H1 (cell line): Measurements from ENCODE around the gene SMAP1. TPM values are rescaled to one million over a fixed set of nuclear protein-coding genes. Genes with fewer than 3 reads are reported as not detected.

Experiments
- CTCF ChIA-PET: fragments of 300-600 bp; sonication (Branson Sonifier 250); formaldehyde crosslinking; loops from one replicate; lab custom pipeline; 2021; ENCODE audit not compliant: partially characterized antibody; lab: Charles Lee
- POLR2A ChIA-PET: fragments of 300-600 bp; sonication (Branson Sonifier 250); formaldehyde crosslinking; loops from one replicate; lab custom pipeline; 2021; ENCODE audit warnings: inconsistent platforms; ENCODE audit not compliant: partially characterized antibody; lab: Charles Lee
- DNase-seq, 2 experiments: peaks; one replicate each; pipeline versions ENCODE4 v3.0.0 to v3.0.0-alpha.2; 2010 to 2022; ENCODE audit warnings: low spot score in 2 of 2, low read depth in 1 of 2, mixed read lengths in 1 of 2
- FAIRE-seq: peaks from 2 replicates; lab custom pipeline; 2011; peaks lifted over from hg19 to GRCh38; lab: Jason Lieb, UNC
- H2AFZ ChIP-seq: 2 replicates; pipeline ENCODE4 v1.8.1; 2012; ENCODE audit warnings: low read length, inconsistent platforms
- H2AK5ac ChIP-seq: 2 replicates; pipeline ENCODE4 v1.6.1; 2013; ENCODE audit warnings: low read depth, low read length
- H2BK120ac ChIP-seq: replicated peaks from 2 replicates; pipeline ENCODE3; 2013; ENCODE audit warnings: low read depth, low read length, inconsistent platforms
- H2BK12ac ChIP-seq: 2 replicates; pipeline ENCODE4 v1.6.1; 2013; ENCODE audit warnings: low read depth, low read length
- H2BK15ac ChIP-seq: 2 replicates; pipeline ENCODE4 v1.6.1; 2013; ENCODE audit warnings: low read length
- H2BK20ac ChIP-seq: 2 replicates; pipeline ENCODE4 v1.6.1; 2013; ENCODE audit warnings: low read length
- H2BK5ac ChIP-seq: 2 replicates; pipeline ENCODE4 v1.6.1; 2013; ENCODE audit warnings: low read depth, low read length
- H3K14ac ChIP-seq: 2 replicates; pipeline ENCODE4 v1.6.1; 2013; ENCODE audit warnings: inconsistent platforms; ENCODE audit not compliant: insufficient read length
- H3K18ac ChIP-seq: 2 replicates; pipeline ENCODE4 v1.6.1; 2013; ENCODE audit warnings: low read length; ENCODE audit errors: extremely low read depth
- H3K23ac ChIP-seq: 2 replicates; pipeline ENCODE4 v1.6.1; 2013; ENCODE audit warnings: inconsistent platforms; ENCODE audit not compliant: insufficient read length
- H3K23me2 ChIP-seq: 2 replicates; pipeline ENCODE4 v1.6.1; 2013; ENCODE audit warnings: low read depth, low read length
- H3K27ac ChIP-seq: 2 replicates; pipeline ENCODE4 v1.6.1; 2011; ENCODE audit warnings: low read depth, low read length, inconsistent platforms
- H3K27me3 ChIP-seq, 4 experiments: replicated peaks in 1 of 4; 1 replicate in 1 of 4; 2 replicates in 3 of 4; pipeline versions ENCODE4 v1.6.1 to v1.8.1; 2011 to 2013; ENCODE audit warnings: low read length in 3 of 4, mild to moderate bottlenecking in 3 of 4, inconsistent platforms in 2 of 4, mixed read lengths in 2 of 4, moderate library complexity in 1 of 4; ENCODE audit not compliant: control insufficient read depth in 3 of 4, insufficient read depth in 3 of 4; ENCODE audit errors: extremely low read depth in 1 of 4
- H3K36me3 ChIP-seq, 4 experiments: 2 replicates each; pipeline versions ENCODE4 v1.6.1 to v1.8.1; 2011 to 2013; ENCODE audit warnings: mild to moderate bottlenecking in 4 of 4, low read length in 3 of 4, moderate library complexity in 2 of 4, control low read depth in 1 of 4, inconsistent platforms in 1 of 4; ENCODE audit not compliant: insufficient read depth in 4 of 4, control insufficient read depth in 2 of 4
- H3K4ac ChIP-seq: replicated peaks from 2 replicates; pipeline ENCODE3; 2013; ENCODE audit warnings: low read length, low read depth, mixed read lengths, inconsistent platforms; ENCODE audit not compliant: insufficient read length
- H3K4me1 ChIP-seq, 4 experiments: replicated peaks in 1 of 4; 1 replicate in 1 of 4; 2 replicates in 3 of 4; pipeline versions ENCODE4 v1.6.1 to v1.8.1; 2011 to 2013; ENCODE audit warnings: low read length in 3 of 4, inconsistent platforms in 2 of 4, mixed read lengths in 1 of 4; ENCODE audit not compliant: insufficient read depth in 4 of 4, control insufficient read depth in 3 of 4
- H3K4me2 ChIP-seq, 2 experiments: 2 replicates each; pipeline versions ENCODE4 v1.6.1 to v1.8.1; 2011 to 2013; ENCODE audit warnings: low read depth in 2 of 2, low read length in 2 of 2, control low read depth in 1 of 2, inconsistent platforms in 1 of 2, mild to moderate bottlenecking in 1 of 2; ENCODE audit not compliant: insufficient read depth in 1 of 2
- H3K4me3 ChIP-seq, 4 experiments: fragments of 200-600, 300-600 bp in 1 of 4; sonication (generic), shearing (Covaris generic), sonication (Bioruptor Twin) in 1 of 4; 2 replicates each; pipeline versions ENCODE4 v1.5.1 to v1.8.1; 2011 to 2016; ENCODE audit warnings: low read length in 4 of 4, low read depth in 3 of 4, control low read depth in 2 of 4, inconsistent platforms in 2 of 4, mild to moderate bottlenecking in 2 of 4, mixed read lengths in 1 of 4, moderate library complexity in 1 of 4; ENCODE audit not compliant: insufficient read depth in 2 of 4; ENCODE audit errors: extremely low read depth in 1 of 4
- H3K56ac ChIP-seq: replicated peaks from 2 replicates; pipeline ENCODE3; 2013; ENCODE audit warnings: low read depth, mild to moderate bottlenecking, mixed read lengths, low read length, inconsistent platforms; ENCODE audit not compliant: insufficient read length
- H3K79me1 ChIP-seq: 2 replicates; pipeline ENCODE4 v1.6.1; 2013; ENCODE audit warnings: low read depth, low read length, control low read depth
- H3K79me2 ChIP-seq, 2 experiments: 2 replicates each; pipeline versions ENCODE4 v1.6.1 to v1.8.1; 2012 to 2013; ENCODE audit warnings: low read length in 2 of 2, mild to moderate bottlenecking in 2 of 2, inconsistent platforms in 1 of 2; ENCODE audit not compliant: insufficient read depth in 2 of 2, control insufficient read depth in 1 of 2
- H3K9ac ChIP-seq, 4 experiments: replicated peaks in 1 of 4; 1 replicate in 1 of 4; 2 replicates in 3 of 4; pipeline versions ENCODE4 v1.6.1 to v1.8.1; 2011 to 2013; ENCODE audit warnings: low read depth in 3 of 4, low read length in 3 of 4, control low read depth in 2 of 4, mild to moderate bottlenecking in 2 of 4, moderate library complexity in 2 of 4, inconsistent platforms in 1 of 4; ENCODE audit errors: extremely low read depth in 1 of 4
- H3K9me3 ChIP-seq, 2 experiments: 2 replicates each; pipeline versions ENCODE4 v1.6.1 to v1.8.1; 2012 to 2013; ENCODE audit warnings: mild to moderate bottlenecking in 2 of 2, moderate library complexity in 2 of 2, control low read depth in 1 of 2, inconsistent platforms in 1 of 2, low read depth in 1 of 2, low read length in 1 of 2, mixed read lengths in 1 of 2; ENCODE audit not compliant: insufficient read depth in 2 of 2
- H4K20me1 ChIP-seq, 2 experiments: replicated peaks in 1 of 2; 2 replicates each; pipeline versions ENCODE3 to v1.8.1; 2011 to 2013; ENCODE audit warnings: inconsistent platforms in 2 of 2, low read length in 2 of 2, mild to moderate bottlenecking in 1 of 2; ENCODE audit not compliant: insufficient read depth in 2 of 2, control insufficient read depth in 1 of 2
- H4K5ac ChIP-seq: 2 replicates; pipeline ENCODE4 v1.6.1; 2013; ENCODE audit warnings: low read length, low read depth, mixed read lengths, inconsistent platforms; ENCODE audit not compliant: insufficient read length
- H4K8ac ChIP-seq: 2 replicates; pipeline ENCODE4 v1.8.0; 2013; ENCODE audit warnings: mild to moderate bottlenecking, moderate library complexity, low read length, inconsistent platforms; ENCODE audit not compliant: insufficient read depth; ENCODE audit errors: extremely low read depth
- H4K91ac ChIP-seq: replicated peaks from 2 replicates; pipeline ENCODE3; 2013; ENCODE audit warnings: low read length, mixed read lengths, inconsistent platforms; ENCODE audit not compliant: insufficient read length
- CHD1 ChIP-seq: IDR thresholded peaks from 2 replicates; pipeline ENCODE4 v1.6.1; 2012; ENCODE audit warnings: low read depth, low read length, improper control_type of control experiment
- CHD2 ChIP-seq: IDR thresholded peaks from 2 replicates; pipeline ENCODE4 v1.6.1; 2012; ENCODE audit warnings: low read length, improper control_type of control experiment
- CTBP2 ChIP-seq: IDR thresholded peaks from 2 replicates; pipeline ENCODE4 v1.7.0; 2011; ENCODE audit warnings: borderline replicate concordance, mild to moderate bottlenecking, moderate library complexity, mixed read lengths, low read length; ENCODE audit not compliant: insufficient read depth, insufficient read length
- CTCF ChIP-seq, 3 experiments: IDR thresholded peaks; 1 replicate in 2 of 3; 2 replicates in 1 of 3; pipeline versions ENCODE4 v1.5.1 to v1.6.1; 2011; ENCODE audit warnings: low read length in 3 of 3, mild to moderate bottlenecking in 3 of 3, inconsistent platforms in 2 of 3, low read depth in 1 of 3, moderate library complexity in 1 of 3; ENCODE audit not compliant: insufficient read depth in 1 of 3; ENCODE audit errors: control extremely low read depth in 1 of 3
- EGR1 ChIP-seq: IDR thresholded peaks from 2 replicates; pipeline ENCODE4 v1.6.1; 2011; ENCODE audit warnings: low read depth, low read length, borderline replicate concordance
- HDAC6 ChIP-seq: IDR thresholded peaks from one replicate; pipeline ENCODE4 v1.7.1; 2012; ENCODE audit warnings: low read depth, mild to moderate bottlenecking, inconsistent platforms, low read length, moderate library complexity
- JUN ChIP-seq: IDR thresholded peaks from 2 replicates; pipeline ENCODE4 v1.6.1; 2011; ENCODE audit warnings: low read depth, mild to moderate bottlenecking, improper control_type of control experiment, low read length
- SIX5 ChIP-seq: IDR thresholded peaks from 2 replicates; pipeline ENCODE4 v1.6.1; 2011; ENCODE audit warnings: mild to moderate bottlenecking, low read depth, low read length
- WGBS, 2 experiments: shearing (Covaris generic) in 1 of 2; methylation state at CpG; one replicate each; pipeline versions ENCODE4 v1.1.6 to v1.1.7; 2013 to 2015; ENCODE audit warnings: low lambda C conversion rate in 2 of 2, mixed read lengths in 2 of 2, inconsistent platforms in 1 of 2, low coverage in 1 of 2, missing lambda C conversion rate in 1 of 2; ENCODE audit not compliant: insufficient replicate concordance in 2 of 2, insufficient coverage in 1 of 2, insufficient read length in 1 of 2; ENCODE audit errors: extremely low coverage in 1 of 2, missing lambda C conversion rate in 1 of 2; 5-methylcytosine and 5-hydroxymethylcytosine counted together
- polyA plus RNA-seq, 7 experiments: library from polyadenylated mRNA; depleted of rRNA in 3 of 7; stranded (reverse) in 5 of 7; unstranded in 2 of 7; fragments of >200 nt in 5 of 7; fragments of 200-250 nt in 2 of 7; gene quantifications; 1 replicate in 5 of 7; 2 replicates in 1 of 7; 4 replicates in 1 of 7; pipeline versions ENCODE4 v1.2.1 to v1.2.3, GENCODE V29; 2011 to 2013; ENCODE audit warnings: missing spikeins in 2 of 7, mixed read lengths in 2 of 7
- total RNA-seq: library from RNA; stranded (reverse); fragmentation: NEBNext Ultra II Directional; extraction: Animal tissue kit (Norgen Biotek cat#: 25700); gene quantifications from 2 replicates; pipeline ENCODE4 v1.2.1, GENCODE V29; 2021

The SMAP1 gene
- total and polyA plus RNA-seq, 2 of the 8 experiments (the other 6 are each of a cell fraction or from before 2014, with no cell fraction given) = 18.8 to 32.4 TPM

- no peaks in the 10 kb centered on the region; a peak in 1 of 7 replicates for H3K4me1 ChIP-seq
- no peak overlapping the region for H3K4ac ChIP-seq
- POLR2A ChIA-PET = no interaction called here
- no peak for FAIRE-seq
- no peak overlapping the region for H3K56ac ChIP-seq
- no peak overlapping the region for H4K5ac ChIP-seq
- no peaks in the 10 kb centered on the region for H4K20me1 ChIP-seq
- H3K79me2 ChIP-seq = no peaks in the 10 kb centered on the region
- H3K4me2 ChIP-seq = no peak overlapping the region
- TF ChIP-seq HDAC6 = no peak
- no peak for TF ChIP-seq CTBP2
- no peak for TF ChIP-seq EGR1
- no peak for TF ChIP-seq SIX5
- TF ChIP-seq CTCF (IDR thresholded peaks at IDR 0.05; ENCODE audit: control extremely low read depth in 1 of 3, insufficient read depth in 1 of 3, low read depth in 1 of 3, low read length in 3 of 3) = no peak
- TF ChIP-seq JUN = no peak
- TF ChIP-seq CHD2 = no peak
- no peak for TF ChIP-seq CHD1
- TF ChIP-seq, all 59 proteins: peak for 0
- Histone ChIP-seq H2BK120ac (no peak overlapping the region), H3K27me3 (no peaks in the 10 kb centered on the region), H3K9me3 (peaks cover 0 to 13% of the 10 kb centered on the region in 2 experiments; a peak in 3 of 4 replicates), H3K4me3 (no peak overlapping the region), H2AK5ac (no peak overlapping the region), H4K91ac (no peak overlapping the region), H3K9ac (no peak overlapping the region), H2BK12ac (no peak overlapping the region), H3K36me3 (no peaks in the 10 kb centered on the region), H3K23me2 (no peaks in the 10 kb centered on the region), H2AFZ (no peak overlapping the region), H2BK5ac (no peak overlapping the region), H2BK15ac (no peak overlapping the region), H3K14ac (no peak overlapping the region), H3K18ac (no peak overlapping the region), H3K27ac (no peak overlapping the region), H3K23ac (no peak overlapping the region), H4K8ac (no peak overlapping the region), H2BK20ac (no peak overlapping the region), H3K79me1 (no peaks in the 10 kb centered on the region)
- WGBS, 2 experiments = 91% methylated on average over 2 of the region's 2 CpGs; no CpG with 5 or more reads in 1 of the 2 experiments
- no peak for DNase-seq
- CTCF ChIA-PET = interaction anchor here (1.9 kb wide), 1 partner anchor 12 kb away, joined by 9 read pairs; no protein-coding TSS in a partner anchor
Observed at GRCh38 chr6:70872469-70872868, 204.8 kb downstream of the SMAP1 start.
